HG03103 (cell line): ENCODE results near the gene MS4A7.
"Not testable (repeated sequence)": the region's sequence is repeated elsewhere in the genome, so short reads cannot be mapped to it uniquely, and the experiment has no call there.

Experiments
- ATAC-seq: cut with Tn5 transposase; IDR thresholded peaks from one replicate; pipeline ENCODE4 v1.9.1; 2021; ENCODE audit warnings: low read depth; ENCODE audit not compliant: unreplicated experiment

The MS4A7 gene, protein sequence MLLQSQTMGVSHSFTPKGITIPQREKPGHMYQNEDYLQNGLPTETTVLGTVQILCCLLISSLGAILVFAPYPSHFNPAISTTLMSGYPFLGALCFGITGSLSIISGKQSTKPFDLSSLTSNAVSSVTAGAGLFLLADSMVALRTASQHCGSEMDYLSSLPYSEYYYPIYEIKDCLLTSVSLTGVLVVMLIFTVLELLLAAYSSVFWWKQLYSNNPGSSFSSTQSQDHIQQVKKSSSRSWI

GRCh38 chr11:60378354-60378753 is at the start of gene MS4A7:
TSS of gene MS4A7 (plus strand) at chr11:60378532. CDS start at chr11:60383142, 4,610 bp downstream.
- ATAC-seq = peak; percentile 88

GRCh38 chr11:60332846-60333245 is 45.5 kb upstream of the MS4A7 start:
- ATAC-seq = no peak

- ATAC-seq = no peak
Observed at GRCh38 chr11:60334005-60334620, 44.2 kb upstream of the MS4A7 start.

DNA sequence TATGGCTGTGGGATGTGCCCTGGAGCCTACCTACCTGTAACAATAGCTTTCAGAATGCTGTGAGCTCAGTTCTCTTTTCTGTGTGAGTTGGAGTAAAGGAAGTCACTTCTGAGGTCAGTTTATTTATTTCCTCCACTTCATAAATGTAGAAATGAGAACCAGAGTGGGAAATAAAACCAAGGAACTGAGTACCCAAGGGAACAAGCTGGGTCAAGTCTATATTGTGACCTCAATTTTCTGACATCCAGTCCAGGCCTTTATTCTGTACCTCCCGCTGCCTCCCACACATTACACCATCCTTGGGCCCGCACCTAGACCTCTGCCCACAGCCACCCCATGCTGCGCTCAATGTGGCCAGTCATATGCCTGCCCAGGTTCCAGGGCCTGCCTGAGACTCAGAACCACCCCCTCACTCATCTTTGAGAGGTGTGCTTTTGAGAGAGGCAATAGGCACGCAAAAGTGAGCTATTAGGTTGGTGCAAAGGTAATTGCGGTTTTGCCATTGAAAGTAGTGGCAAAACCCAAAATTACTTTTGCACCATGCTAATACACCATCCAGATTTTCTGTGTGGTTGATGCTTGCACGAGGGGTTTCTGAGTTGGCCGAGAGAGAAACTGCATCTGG is 41.5 kb upstream of the MS4A7 start:
- ATAC-seq = no peak

DNA sequence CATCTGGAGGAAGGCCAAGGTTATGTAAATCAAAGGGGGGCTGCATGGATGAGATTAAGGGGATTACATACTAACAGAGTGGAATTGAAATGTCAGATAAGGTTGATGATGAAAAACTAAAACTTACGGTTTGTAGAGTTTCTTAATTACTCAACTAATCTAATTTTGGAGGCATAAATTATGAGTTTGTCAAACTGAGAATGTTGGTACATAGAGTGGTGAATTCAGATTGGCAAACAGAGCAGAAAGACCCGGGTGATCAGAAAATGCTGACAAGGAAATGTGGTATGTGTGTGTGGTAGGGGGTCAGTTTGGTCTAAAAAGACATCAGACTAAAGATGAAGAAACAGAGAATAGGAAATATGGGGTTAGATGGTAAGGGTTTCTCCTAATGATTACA is 40.3 kb upstream of the MS4A7 start:
- ATAC-seq = no peak

DNA sequence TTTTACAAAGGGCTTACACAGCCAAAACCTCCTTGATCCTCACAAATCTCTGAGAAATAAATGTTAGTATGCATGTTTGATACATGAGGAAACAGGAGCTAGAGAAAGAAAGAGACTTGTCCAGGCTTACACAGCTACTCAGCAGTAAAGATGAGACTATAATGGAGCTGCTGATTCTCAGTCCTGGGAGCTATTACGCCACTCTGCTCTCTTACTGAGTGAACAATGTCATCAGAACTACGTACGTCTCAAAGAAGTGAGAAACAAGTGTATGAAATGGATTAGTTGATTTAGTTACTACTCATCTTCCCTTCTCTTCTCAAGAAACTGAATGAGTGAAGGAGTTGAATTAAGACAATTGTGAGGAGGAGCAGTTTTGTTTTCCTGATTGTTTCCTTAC is 39.0 kb upstream of the MS4A7 start:
- ATAC-seq = no peak

DNA sequence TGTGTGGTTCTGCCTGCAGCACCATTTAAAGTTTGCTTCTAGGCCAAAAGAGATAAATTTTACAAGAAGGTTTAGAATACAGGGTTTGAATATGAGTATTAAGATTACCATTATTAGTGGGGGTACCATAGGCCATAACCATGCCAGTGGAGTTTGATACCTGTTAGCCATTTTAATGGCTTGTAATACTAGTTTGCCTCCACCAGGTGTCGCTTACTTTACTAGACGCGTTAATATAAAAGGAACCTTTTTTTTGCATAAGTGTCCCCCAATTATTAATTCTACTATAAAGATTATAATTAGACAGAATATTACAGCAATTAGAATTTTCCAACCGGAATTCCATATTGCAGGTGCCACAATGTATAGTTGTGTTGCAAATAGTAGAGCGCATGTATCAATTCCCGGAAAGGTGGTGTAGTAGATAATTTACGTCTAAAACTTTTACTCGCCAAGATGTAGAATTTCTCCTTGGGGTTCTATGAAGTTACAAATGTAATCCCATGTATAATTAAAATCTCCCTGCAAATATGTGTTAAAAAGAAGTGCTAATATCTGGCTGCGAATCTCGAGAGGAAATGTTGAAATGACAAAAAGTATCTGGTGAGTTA is 35.1 kb upstream of the MS4A7 start:
- no peak for ATAC-seq

DNA sequence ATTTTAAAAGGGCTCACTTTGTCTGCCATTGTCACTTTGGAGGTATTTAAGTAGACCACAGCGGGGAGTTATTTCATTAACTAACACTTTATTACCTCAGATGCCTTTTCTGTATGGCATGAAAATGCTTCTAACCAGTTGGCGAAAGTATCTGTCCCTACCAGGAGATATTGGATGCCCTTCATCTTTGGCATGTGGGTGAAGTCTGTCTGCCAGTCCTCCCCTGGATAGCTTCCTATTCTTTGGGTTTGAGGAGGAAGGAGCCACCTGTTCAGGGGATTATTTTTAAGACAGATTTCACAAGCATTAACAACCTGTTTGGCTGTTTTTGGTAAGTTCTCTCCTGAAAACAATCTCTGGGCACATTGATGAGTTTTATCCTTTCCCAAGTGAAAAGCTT is 34.2 kb upstream of the MS4A7 start:
- ATAC-seq = no peak

DNA sequence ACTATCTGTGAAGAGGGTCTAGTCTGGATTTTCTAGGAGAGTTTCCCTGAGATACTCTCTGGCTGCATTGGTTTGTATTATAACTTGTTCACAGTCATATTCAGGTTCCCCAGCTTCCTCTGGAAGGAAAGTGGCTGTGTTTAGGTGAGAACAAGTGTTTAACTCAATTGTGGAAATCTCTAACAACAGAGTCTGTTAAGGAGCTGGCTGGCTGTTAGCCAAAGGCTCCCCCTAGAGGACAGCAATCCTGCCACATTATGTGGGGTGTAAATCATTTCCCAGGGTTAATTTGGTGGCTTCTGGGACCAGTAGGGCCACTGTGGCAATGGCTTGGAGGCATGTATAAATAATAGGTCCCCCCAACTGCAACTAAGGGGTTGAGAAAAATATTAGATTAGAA is 32.8 kb upstream of the MS4A7 start:
- ATAC-seq = no peak

DNA sequence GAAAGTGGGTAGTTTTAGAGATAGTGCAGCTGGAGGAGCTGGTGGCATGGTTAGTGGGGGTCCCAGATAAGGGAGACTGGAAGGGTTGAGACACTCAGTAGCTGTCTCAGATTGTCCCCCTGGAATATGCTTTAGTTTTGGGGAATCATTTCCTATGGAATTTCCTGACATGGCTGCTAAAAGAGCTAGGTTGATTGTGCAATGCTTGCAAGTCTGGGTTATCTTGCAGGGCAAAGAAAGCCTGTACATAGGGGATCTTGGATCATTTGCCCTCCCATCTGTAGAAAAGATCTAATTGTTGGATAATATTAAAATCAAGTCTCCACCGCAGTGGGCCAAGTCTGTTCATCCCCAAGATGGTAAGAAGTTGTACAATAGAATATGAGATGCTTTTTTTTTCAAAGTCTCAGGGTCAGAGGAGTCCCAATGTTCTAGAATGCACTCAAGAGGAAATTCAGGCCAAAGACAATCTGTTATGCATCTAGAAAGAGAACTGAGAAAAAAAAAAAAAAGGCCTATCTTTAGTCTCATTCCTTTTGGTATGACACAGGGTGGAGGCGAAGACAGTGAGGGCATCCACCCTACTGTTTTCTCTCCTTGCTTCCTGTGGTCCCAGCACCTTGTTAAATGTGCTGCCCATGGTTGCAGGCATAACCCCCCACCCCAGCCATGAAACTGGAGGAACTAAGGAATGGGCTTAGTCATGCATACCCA is 31.1 kb upstream of the MS4A7 start:
- peak; percentile 52 for ATAC-seq

- no peak for ATAC-seq
Observed at GRCh38 chr11:60348116-60348515, 30.2 kb upstream of the MS4A7 start.

DNA sequence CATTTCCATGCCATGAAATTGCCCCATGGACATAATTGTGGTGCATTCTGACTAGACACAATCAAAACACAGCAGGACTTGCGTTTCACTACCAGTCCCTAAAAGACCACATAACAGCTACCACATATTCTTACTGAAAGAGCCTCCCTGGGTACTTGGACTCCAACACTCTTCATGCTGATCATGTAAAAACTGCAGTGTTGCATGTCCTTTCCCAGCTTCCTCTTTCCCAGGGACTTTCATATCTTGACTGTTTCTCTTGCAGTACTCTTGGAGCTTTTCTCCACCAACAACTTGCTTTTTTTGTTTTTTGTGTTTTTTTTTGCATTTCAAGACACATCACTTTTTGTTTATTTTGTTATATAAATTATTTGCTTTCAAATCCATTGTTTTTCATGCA is 28.3 kb upstream of the MS4A7 start:
- no peak for ATAC-seq

DNA sequence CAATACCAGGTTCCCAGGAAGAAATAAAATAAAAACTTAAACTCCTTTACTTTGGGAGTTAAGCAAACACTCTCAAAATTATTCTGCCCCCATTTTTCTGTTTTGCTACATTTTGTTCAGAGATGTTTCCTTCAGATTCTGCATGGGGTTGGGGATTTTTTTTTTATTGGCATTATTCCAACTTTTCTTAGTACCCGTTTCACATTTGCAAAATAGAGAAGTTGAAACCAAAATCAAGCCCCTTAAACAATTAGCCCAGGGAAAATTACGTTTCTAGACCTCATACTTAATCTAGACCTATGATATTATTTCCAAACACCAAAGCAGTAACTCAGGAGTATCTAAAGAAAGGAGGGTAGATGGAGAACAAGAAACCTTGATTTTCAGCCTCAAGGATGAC is 20.6 kb upstream of the MS4A7 start:
- no peak for ATAC-seq

GRCh38 chr11:60360621-60361020 is 17.7 kb upstream of the MS4A7 start:
- no peak for ATAC-seq

GRCh38 chr11:60362241-60362640 is 16.1 kb upstream of the MS4A7 start:
- no peak for ATAC-seq

DNA sequence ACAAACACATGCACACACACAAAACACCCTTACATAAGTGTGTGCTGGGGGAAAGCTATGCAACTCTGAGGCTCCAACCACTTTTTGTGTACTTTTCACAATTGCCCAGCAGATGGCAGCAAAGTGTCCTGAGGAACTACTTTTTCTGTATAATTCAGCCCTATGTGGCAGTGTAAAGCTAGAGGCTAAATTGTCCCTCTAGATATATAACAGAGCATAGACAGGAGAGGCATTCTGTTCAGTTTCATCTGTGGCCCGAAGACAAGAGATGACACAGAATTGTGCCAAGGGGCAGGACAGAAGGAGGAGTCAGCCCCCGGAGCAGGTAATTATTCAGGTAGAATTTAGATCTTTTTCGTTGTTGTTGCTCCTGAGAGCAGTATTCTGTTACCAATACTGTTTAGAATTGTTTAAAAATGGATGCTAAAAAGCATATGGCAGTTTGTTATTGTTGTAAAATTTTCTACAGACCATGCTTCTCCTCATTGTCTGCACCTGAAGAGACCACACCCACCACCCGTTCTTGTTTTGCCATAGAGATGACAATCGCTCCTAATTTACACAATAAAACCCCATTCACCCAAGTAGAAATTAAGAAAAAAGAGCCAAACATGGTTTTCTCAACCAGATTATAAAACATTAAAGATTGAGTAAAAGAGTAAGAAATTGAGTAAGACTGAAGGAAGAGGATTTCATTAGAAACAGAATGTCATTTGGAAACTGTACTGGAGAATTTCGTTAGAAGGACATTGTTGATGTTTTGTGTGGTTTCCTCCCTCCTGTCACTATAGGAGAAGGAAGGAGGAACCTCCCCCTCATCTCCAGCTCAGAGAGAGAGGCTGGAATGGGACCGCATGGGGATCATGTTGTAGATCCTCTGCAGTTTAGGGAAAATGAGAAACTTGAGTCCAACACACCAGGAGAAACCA is 14.5 kb upstream of the MS4A7 start:
- ATAC-seq = peak; percentile 70

DNA sequence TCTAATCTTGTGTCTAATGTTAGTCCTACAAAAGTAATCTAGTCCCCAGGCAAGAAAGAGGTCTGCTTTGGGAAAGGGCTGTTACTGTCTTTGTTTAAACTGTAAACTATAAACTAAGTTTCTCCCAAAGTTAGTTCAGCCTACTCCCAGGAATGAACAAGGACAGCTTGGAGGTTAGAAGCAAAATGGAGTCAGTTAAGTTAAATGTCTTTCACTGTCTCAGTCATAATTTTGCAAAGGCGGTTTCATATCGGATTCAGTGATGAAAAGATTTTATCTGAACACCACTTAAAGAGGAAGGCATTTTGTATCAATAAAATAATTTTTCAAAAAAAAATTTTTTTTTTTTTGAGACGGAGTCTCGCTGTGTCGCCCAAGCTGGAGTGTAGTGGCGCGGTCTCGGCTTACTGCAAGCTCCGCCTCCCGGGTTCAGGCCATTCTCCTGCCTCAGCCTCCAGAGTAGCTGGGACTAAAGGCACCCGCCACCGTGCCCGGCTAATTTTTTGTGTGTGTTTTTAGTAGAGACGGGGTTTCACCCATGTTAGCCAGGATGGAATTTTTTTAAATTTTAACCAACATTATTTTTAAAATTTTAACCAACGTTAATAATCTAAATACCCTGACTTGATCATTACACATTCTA is 11.9 kb upstream of the MS4A7 start:
- not testable (repeated sequence) for ATAC-seq

GRCh38 chr11:60367009-60367408 is 11.3 kb upstream of the MS4A7 start:
- ATAC-seq = peak; percentile 60

DNA sequence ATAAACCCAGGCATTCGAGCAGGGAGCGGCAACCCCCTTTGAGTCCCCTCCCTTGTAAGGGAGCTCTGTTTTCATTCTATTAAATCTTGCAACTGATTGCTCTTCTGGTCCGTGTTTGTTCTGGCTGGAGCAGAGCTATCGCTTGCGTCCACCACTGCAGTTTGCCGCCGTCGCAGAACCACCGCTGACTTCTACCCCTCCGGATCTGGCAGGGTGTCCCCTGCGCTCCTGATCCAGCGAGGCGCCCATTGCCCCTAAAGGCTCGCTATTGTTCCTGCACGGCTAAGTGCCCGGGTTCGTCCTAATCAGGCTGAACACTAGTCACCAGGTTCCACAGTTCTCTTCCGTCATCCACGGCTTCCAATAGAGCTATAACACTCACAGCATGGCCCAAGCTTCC is 10.4 kb upstream of the MS4A7 start:
- no peak for ATAC-seq
